Measurements from ENCODE around the gene PADI3. TPM values are rescaled to one million over a fixed set of nuclear protein-coding genes. Genes with fewer than 3 reads are reported as not detected.

PADI3 gene
- total and polyA plus RNA-seq, 2 of the 4 experiments (the other 2 are of a cell fraction): not detected

- in situ Hi-C loops (cut with MboI; ENCODE audit: low sequenced_read_pairs) (no loop called here), intact Hi-C loops (cut with micrococcal nuclease) (no loop called here), dilution Hi-C loops (cut with HindIII; ENCODE audit: low sequenced_read_pairs, unreplicated experiment) (no loop called here)
- CTCF ChIA-PET: no interaction called here
- 34% methylated on average over 8 of the region's 14 CpGs; no CpG with 5 or more reads in 1 of the 2 experiments for WGBS, 2 experiments (ENCODE audit: extremely low coverage in 2 of 2, insufficient read length in 1 of 2)
- no peak overlapping the region for H3K23ac ChIP-seq (ENCODE audit: low read depth, low read length)
- no peak overlapping the region for H3K9ac ChIP-seq (ENCODE audit: low read depth, low read length)
- no peak for ATAC-seq (ENCODE audit: low read depth)
- H3K9me1 ChIP-seq (ENCODE audit: insufficient read depth, low read length): no peaks in the 10 kb centered on the region
- DNase-seq: no peak
- H2BK120ac ChIP-seq (ENCODE audit: low read depth, low read length): no peak overlapping the region
- no peaks in the 10 kb centered on the region for H3K36me3 ChIP-seq (ENCODE audit: control insufficient read depth, insufficient read depth, low read length)
- no peak overlapping the region for H2BK20ac ChIP-seq (ENCODE audit: low read depth, low read length)
- no peak overlapping the region for H2AK5ac ChIP-seq (ENCODE audit: low read depth, low read length)
- no peak overlapping the region for H3K4me3 ChIP-seq (ENCODE audit: insufficient read depth, low read depth, low read length)
- H3K79me1 ChIP-seq (ENCODE audit: low read depth in 1 of 2, low read length in 2 of 2): no peaks in the 10 kb centered on the region
- H3K27ac ChIP-seq (ENCODE audit: insufficient read depth, low read length): no peak overlapping the region
- H4K5ac ChIP-seq (ENCODE audit: low read depth, low read length): no peak overlapping the region
- POLR2A ChIA-PET (ENCODE audit: unreplicated experiment): no interaction called here
- TF ChIP-seq RFX5 (IDR thresholded peaks at IDR 0.05; ENCODE audit: low read depth, low read length) (no peak), CTCF (conservative IDR thresholded peaks at IDR 0.05; ENCODE audit: low read depth, low read length) (no peak), FOS (IDR thresholded peaks at IDR 0.05; ENCODE audit: low read depth, low read length) (no peak), POLR2A (IDR thresholded peaks at IDR 0.05; ENCODE audit: low read depth, low read length) (no peak), MAZ (IDR thresholded peaks at IDR 0.05; ENCODE audit: borderline replicate concordance, low read depth, low read length) (no peak), MAFK (IDR thresholded peaks at IDR 0.05; ENCODE audit: low read depth, low read length) (no peak), RAD21 (IDR thresholded peaks at IDR 0.05; ENCODE audit: low read length) (no peak), ELK1 (IDR thresholded peaks at IDR 0.05; ENCODE audit: borderline replicate concordance, low read depth, low read length) (no peak)
- H4K8ac ChIP-seq (ENCODE audit: low read depth in 2 of 2, low read length in 2 of 2): no peak overlapping the region
- no peak overlapping the region for H2AK9ac ChIP-seq (replicated peaks; ENCODE audit: low read depth, low read length, poor library complexity)
- H3K18ac ChIP-seq (ENCODE audit: low read depth, low read length): no peak overlapping the region
- no peak overlapping the region for H4K91ac ChIP-seq (ENCODE audit: insufficient read depth, low read depth, low read length)
- H2AFZ ChIP-seq (replicated peaks; ENCODE audit: low read length, poor library complexity): no peak overlapping the region
- no peaks in the 10 kb centered on the region for H3K9me3 ChIP-seq (ENCODE audit: control insufficient read depth, insufficient read depth, low read length)
- no peak overlapping the region for H3K4ac ChIP-seq (ENCODE audit: low read depth, low read length)
- H2BK5ac ChIP-seq (ENCODE audit: low read depth, low read length, poor library complexity, severe bottlenecking): no peak overlapping the region
- no peak overlapping the region for H3K14ac ChIP-seq (replicated peaks; ENCODE audit: low read depth, low read length)
- H3K56ac ChIP-seq (ENCODE audit: extremely low read depth, insufficient read depth, low read length): no peak overlapping the region
- no TSS peak for BruUV-seq (replicated peaks)
- H2BK15ac ChIP-seq (ENCODE audit: low read depth, low read length): no peak overlapping the region
- no peaks in the 10 kb centered on the region for H3K4me1 ChIP-seq (ENCODE audit: control insufficient read depth, insufficient read depth, low read length)
- H3K4me2 ChIP-seq (ENCODE audit: low read depth, low read length): no peak overlapping the region
- no peaks in the 10 kb centered on the region for H4K20me1 ChIP-seq (ENCODE audit: insufficient read depth, low read length)
- peaks cover 46% of the 10 kb centered on the region for H3K27me3 ChIP-seq (ENCODE audit: control insufficient read depth, insufficient read depth, low read length)
Observed at GRCh38 chr1:17278996-17279830, 30.3 kb downstream of the PADI3 start.
